OCI-LY7 (cell line): ENCODE results near the gene RUSF1. TPM values are rescaled to one million over a fixed set of nuclear protein-coding genes. Genes with fewer than 3 reads are reported as not detected.

ENCODE experiments used
- total RNA-seq, 2 experiments: library from RNA; depleted of rRNA in 1 of 2; stranded (reverse); fragments of >200 nt in 1 of 2; shearing (Covaris generic) in 1 of 2; gene quantifications; 2 replicates each; pipeline ENCODE4 v1.2.3, GENCODE V29; 2014 to 2022

Gene RUSF1
- total RNA-seq, 2 experiments from 2014 or later, result 28.6 to 40.4 TPM

Other genes starting within 250 kb of the RUSF1 start
- gene ITGAM, start 248.4 kb downstream of the RUSF1 start, total RNA-seq (2014; rRNA removed; shearing (Covaris generic)), result not detected in 2 replicates
- 0.09 and 0.23 TPM in 2 replicates for gene ITGAM, start 248.4 kb downstream of the RUSF1 start, total RNA-seq (2022)
- gene ITGAX, start 153.2 kb downstream of the RUSF1 start, total RNA-seq (2014; rRNA removed; shearing (Covaris generic)), result not detected in 2 replicates
- gene ITGAX, start 153.2 kb downstream of the RUSF1 start, total RNA-seq (2022), result not detected in 2 replicates
- not detected in 2 replicates for gene ITGAD, start 115.1 kb downstream of the RUSF1 start, total RNA-seq (2014; rRNA removed; shearing (Covaris generic))
- not detected in 2 replicates for gene ITGAD, start 115.1 kb downstream of the RUSF1 start, total RNA-seq (2022)
- gene COX6A2, start 80.0 kb downstream of the RUSF1 start, total RNA-seq (2014; rRNA removed; shearing (Covaris generic)), result not detected in 2 replicates
- not detected in 2 replicates for gene COX6A2, start 80.0 kb downstream of the RUSF1 start, total RNA-seq (2022)
- gene ZNF843, start 65.6 kb downstream of the RUSF1 start, total RNA-seq (2014; rRNA removed; shearing (Covaris generic)), result 0.03 and 0.19 TPM in 2 replicates
- 0.17 and 0.52 TPM in 2 replicates for gene ZNF843, start 65.6 kb downstream of the RUSF1 start, total RNA-seq (2022)
- 6.4 and 7.0 TPM in 2 replicates for gene ARMC5, start 48.9 kb downstream of the RUSF1 start, total RNA-seq (2014; rRNA removed; shearing (Covaris generic))
- 7.8 and 8.8 TPM in 2 replicates for gene ARMC5, start 48.9 kb downstream of the RUSF1 start, total RNA-seq (2022)
- gene TGFB1I1, start 36.2 kb downstream of the RUSF1 start, total RNA-seq (2014; rRNA removed; shearing (Covaris generic)), result 0.05 and 0.73 TPM in 2 replicates
- gene TGFB1I1, start 36.2 kb downstream of the RUSF1 start, total RNA-seq (2022), result 0.38 TPM in 1 of 2 replicates, not detected in the other
- gene SLC5A2, start 25.3 kb downstream of the RUSF1 start, total RNA-seq (2014; rRNA removed; shearing (Covaris generic)), result not detected in 2 replicates
- not detected in 2 replicates for gene SLC5A2, start 25.3 kb downstream of the RUSF1 start, total RNA-seq (2022)
- gene AHSP, start 19.5 kb upstream of the RUSF1 start, total RNA-seq (2014; rRNA removed; shearing (Covaris generic)), result not detected in 2 replicates
- gene AHSP, start 19.5 kb upstream of the RUSF1 start, total RNA-seq (2022), result not detected in 2 replicates